ENCODE results near the gene SCUBE2. TPM values are rescaled to one million over a fixed set of nuclear protein-coding genes. Genes with fewer than 3 reads are reported as not detected.

The SCUBE2 gene
- total RNA-seq, 4 donors from 2014 or later = 0.78 to 13.1 (median 5.0) TPM

GRCh38 chr11:9092853-9093778, 1.7 kb upstream of the SCUBE2 start:
- no peaks in the 10 kb centered on the region for H3K9me3 ChIP-seq

GRCh38 chr11:9092072-9092471, 673 bp upstream of the SCUBE2 start:
- peaks cover 0 to 17% (median 7%) of the 10 kb centered on the region in 3 donors for H3K4me1 ChIP-seq
- TF ChIP-seq POLR2A (IDR thresholded peaks at IDR 0.05) = no peak
- TF ChIP-seq CTCF (IDR thresholded peaks at IDR 0.05) = no peak
- TF ChIP-seq POLR2AphosphoS5 (IDR thresholded peaks at IDR 0.05) = no peak
- TF ChIP-seq EP300 (IDR thresholded peaks at IDR 0.05) = no peak
- no peaks in the 10 kb centered on the region for H3K9me3 ChIP-seq
- H3K4me3 ChIP-seq = peak overlapping the region in 1 of 2 donors; percentile 69
- 80 to 86% methylated on average over 1 to 2 of the region's 4 CpGs for WGBS, 2 donors (ENCODE audit: low coverage in 1 of 2)
- no peaks in the 10 kb centered on the region for H3K36me3 ChIP-seq
- H3K27me3 ChIP-seq = peaks cover 45% of the 10 kb centered on the region
- ATAC-seq = no peak
- H3K27ac ChIP-seq = no peak overlapping the region

More at GRCh38 chr11:9092853-9093778, 1.7 kb upstream of the SCUBE2 start:
- H3K36me3 ChIP-seq = no peaks in the 10 kb centered on the region
- no peak overlapping the region for H3K27ac ChIP-seq
- H3K27me3 ChIP-seq = peaks cover 45% of the 10 kb centered on the region
- no peak for ATAC-seq
- 83 to 85% methylated on average over 6 to 9 of the region's 10 CpGs for WGBS, 2 donors (ENCODE audit: low coverage in 1 of 2)
- peaks cover 0 to 17% (median 7%) of the 10 kb centered on the region in 3 donors for H3K4me1 ChIP-seq
- H3K4me3 ChIP-seq = no peak overlapping the region
- TF ChIP-seq POLR2AphosphoS5 (IDR thresholded peaks at IDR 0.05) (no peak), CTCF (IDR thresholded peaks at IDR 0.05) (no peak), POLR2A (IDR thresholded peaks at IDR 0.05) (no peak), EP300 (IDR thresholded peaks at IDR 0.05) (no peak)

GRCh38 chr11:9090488-9091043, 833 bp downstream of the SCUBE2 start:
- H3K27me3 ChIP-seq = peaks cover 41% of the 10 kb centered on the region
- H3K36me3 ChIP-seq = no peaks in the 10 kb centered on the region
- ATAC-seq = no peak
- 20% methylated on average over 2 of the region's 20 CpGs; no CpG with 5 or more reads in 1 of the 2 donors for WGBS, 2 donors (ENCODE audit: low coverage in 1 of 2)
- peaks cover 0 to 17% (median 7%) of the 10 kb centered on the region in 3 donors for H3K4me1 ChIP-seq
- H3K9me3 ChIP-seq = no peaks in the 10 kb centered on the region
- no peak for TF ChIP-seq POLR2A (IDR thresholded peaks at IDR 0.05)
- TF ChIP-seq CTCF (IDR thresholded peaks at IDR 0.05) = no peak
- TF ChIP-seq EP300 (IDR thresholded peaks at IDR 0.05) = no peak
- no peak for TF ChIP-seq POLR2AphosphoS5 (IDR thresholded peaks at IDR 0.05)
- H3K4me3 ChIP-seq = peak overlapping the region; percentile 45 to 69
- peak overlapping the region in 2 of 4 donors; percentile 27 to 58 for H3K27ac ChIP-seq

- H3K36me3 ChIP-seq = no peaks in the 10 kb centered on the region
- no peak overlapping the region for H3K4me3 ChIP-seq
- WGBS, 2 donors (ENCODE audit: low coverage in 1 of 2) = 60 to 100% methylated on average over 1 to 3 of the region's 6 CpGs
- TF ChIP-seq POLR2A (IDR thresholded peaks at IDR 0.05) (no peak), EP300 (IDR thresholded peaks at IDR 0.05) (no peak), POLR2AphosphoS5 (IDR thresholded peaks at IDR 0.05) (no peak), CTCF (IDR thresholded peaks at IDR 0.05) (no peak)
- H3K9me3 ChIP-seq = no peaks in the 10 kb centered on the region
- no peak for ATAC-seq
- peaks cover 36% of the 10 kb centered on the region for H3K27me3 ChIP-seq
- peaks cover 0 to 17% (median 7%) of the 10 kb centered on the region in 3 donors for H3K4me1 ChIP-seq
- no peak overlapping the region for H3K27ac ChIP-seq
These were observed 1.8 kb downstream of the SCUBE2 start for GRCh38 chr11:9089636-9090035.
